ENCODE data around the gene MACROD1. TPM values are rescaled to one million over a fixed set of nuclear protein-coding genes. Genes with fewer than 3 reads are reported as not detected.
"Not testable (repeated sequence)": the region's sequence is repeated elsewhere in the genome, so short reads cannot be mapped to it uniquely, and the experiment has no call there.

Gene MACROD1
- total and polyA plus RNA-seq, 9 donors = 21.1 to 50.2 (median 32.2) TPM

- 77 to 92% (median 85%) methylated on average over 2 of the region's 2 CpGs for WGBS, 3 donors
Observed at GRCh38 chr11:63969461-63969860, 196.5 kb downstream of the MACROD1 start.

GRCh38 chr11:63966444-63966843 is 199.5 kb downstream of the MACROD1 start:
- H3K27ac ChIP-seq = no peak overlapping the region
- no peak overlapping the region for H3K4me3 ChIP-seq
- no peak for TF ChIP-seq POLR2A (IDR thresholded peaks at IDR 0.05)
- TF ChIP-seq, protein P1, sequence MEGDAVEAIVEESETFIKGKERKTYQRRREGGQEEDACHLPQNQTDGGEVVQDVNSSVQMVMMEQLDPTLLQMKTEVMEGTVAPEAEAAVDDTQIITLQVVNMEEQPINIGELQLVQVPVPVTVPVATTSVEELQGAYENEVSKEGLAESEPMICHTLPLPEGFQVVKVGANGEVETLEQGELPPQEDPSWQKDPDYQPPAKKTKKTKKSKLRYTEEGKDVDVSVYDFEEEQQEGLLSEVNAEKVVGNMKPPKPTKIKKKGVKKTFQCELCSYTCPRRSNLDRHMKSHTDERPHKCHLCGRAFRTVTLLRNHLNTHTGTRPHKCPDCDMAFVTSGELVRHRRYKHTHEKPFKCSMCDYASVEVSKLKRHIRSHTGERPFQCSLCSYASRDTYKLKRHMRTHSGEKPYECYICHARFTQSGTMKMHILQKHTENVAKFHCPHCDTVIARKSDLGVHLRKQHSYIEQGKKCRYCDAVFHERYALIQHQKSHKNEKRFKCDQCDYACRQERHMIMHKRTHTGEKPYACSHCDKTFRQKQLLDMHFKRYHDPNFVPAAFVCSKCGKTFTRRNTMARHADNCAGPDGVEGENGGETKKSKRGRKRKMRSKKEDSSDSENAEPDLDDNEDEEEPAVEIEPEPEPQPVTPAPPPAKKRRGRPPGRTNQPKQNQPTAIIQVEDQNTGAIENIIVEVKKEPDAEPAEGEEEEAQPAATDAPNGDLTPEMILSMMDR (IDR thresholded peaks at IDR 0.05) = no peak
- no peak for TF ChIP-seq EP300 (IDR thresholded peaks at IDR 0.05)
- no peaks in the 10 kb centered on the region for H3K9me3 ChIP-seq
- no peaks in the 10 kb centered on the region for H3K4me1 ChIP-seq (ENCODE audit: insufficient read depth)
- no peak for DNase-seq
- intact Hi-C loops (cut with DNase I) = no loop called here
- no peaks in the 10 kb centered on the region for H3K27me3 ChIP-seq
- H3K36me3 ChIP-seq = no peaks in the 10 kb centered on the region
- WGBS, 3 donors = 91 to 100% (median 97%) methylated on average over 1 of the region's 1 CpG

More at GRCh38 chr11:63969461-63969860, 196.5 kb downstream of the MACROD1 start:
- Histone ChIP-seq H3K27me3 (no peaks in the 10 kb centered on the region), H3K9me3 (no peaks in the 10 kb centered on the region), H3K27ac (no peak overlapping the region), H3K4me3 (no peak overlapping the region), H3K4me1 (ENCODE audit: insufficient read depth) (no peaks in the 10 kb centered on the region), H3K36me3 (no peaks in the 10 kb centered on the region)
- intact Hi-C loops (cut with DNase I) = no loop called here
- no peak for DNase-seq
- no peak for TF ChIP-seq POLR2A (IDR thresholded peaks at IDR 0.05)
- no peak for TF ChIP-seq EP300 (IDR thresholded peaks at IDR 0.05)
- TF ChIP-seq, protein P1 (IDR thresholded peaks at IDR 0.05) = no peak

DNA sequence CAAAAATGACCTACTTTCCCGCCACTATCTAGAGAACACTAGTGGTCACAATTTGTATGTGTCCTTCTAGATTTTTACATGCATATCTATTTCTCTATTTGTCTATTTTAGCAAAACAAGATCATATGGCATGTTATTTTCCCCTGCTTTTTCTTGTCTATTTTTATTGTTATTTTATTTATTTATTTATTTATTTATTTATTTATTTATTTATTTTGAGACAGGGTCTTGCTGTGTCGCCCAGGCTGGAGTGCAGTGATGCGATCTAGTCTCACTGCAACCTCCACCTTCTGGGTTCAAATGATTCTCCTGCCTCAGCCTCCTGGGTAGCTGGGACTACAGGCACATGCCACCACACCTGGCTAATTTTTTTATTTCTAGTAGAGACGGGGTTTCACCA is 202.0 kb downstream of the MACROD1 start:
- intact Hi-C loops (cut with DNase I); H3K36me3 ChIP-seq; H3K9me3 ChIP-seq; H3K4me1 ChIP-seq (ENCODE audit: insufficient read depth); H3K27ac ChIP-seq; H3K27me3 ChIP-seq; DNase-seq; H3K4me3 ChIP-seq: not testable (repeated sequence)
- 90 to 97% (median 96%) methylated on average over 4 of the region's 4 CpGs for WGBS, 3 donors

DNA sequence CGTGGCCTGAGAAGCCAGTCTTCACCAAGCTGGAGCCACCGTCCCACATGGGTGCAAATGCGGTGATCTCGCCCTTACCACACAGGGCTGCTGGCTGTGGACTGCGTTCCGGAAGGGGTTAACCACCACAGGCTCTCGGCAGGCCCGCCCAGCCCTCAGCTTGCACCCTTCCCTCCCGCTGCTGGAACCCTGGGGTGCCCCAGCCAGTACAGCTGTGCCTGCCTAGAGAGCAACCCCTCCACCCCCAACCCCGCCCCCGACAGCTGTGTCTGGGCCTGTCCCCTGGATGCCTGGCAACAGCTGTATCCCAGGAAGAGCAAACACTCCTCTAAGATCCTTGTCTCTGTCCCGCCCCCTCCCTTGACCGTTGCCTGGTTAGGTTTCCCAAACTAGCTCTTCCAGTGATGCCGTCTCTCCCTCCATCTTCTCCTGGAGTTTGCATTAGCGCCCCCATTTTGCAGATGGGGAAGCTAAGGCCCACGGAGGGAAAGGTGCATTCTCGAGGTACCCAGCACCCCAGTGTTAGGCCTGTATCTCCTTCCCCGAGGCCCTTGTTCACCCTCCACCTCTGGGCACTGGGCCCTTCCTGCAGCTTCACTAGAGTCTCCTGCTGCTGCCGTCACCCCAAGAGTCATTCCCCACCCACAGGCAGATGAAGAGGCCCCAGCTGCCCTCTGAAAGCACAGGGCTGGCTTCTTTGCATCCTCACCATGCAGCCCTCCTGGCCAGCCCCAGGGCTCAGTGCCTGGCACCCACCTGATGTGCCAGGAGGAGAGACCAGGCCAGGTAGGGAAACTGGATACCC is 204.1 kb downstream of the MACROD1 start:
- 10 to 26% (median 11%) methylated on average over 16 to 19 of the region's 19 CpGs for WGBS, 3 donors
- H3K36me3 ChIP-seq = no peaks in the 10 kb centered on the region
- no peak for TF ChIP-seq POLR2A (IDR thresholded peaks at IDR 0.05)
- no peak for TF ChIP-seq EP300 (IDR thresholded peaks at IDR 0.05)
- TF ChIP-seq, protein P1 (IDR thresholded peaks at IDR 0.05) = no peak
- intact Hi-C loops (cut with DNase I) = no loop called here
- H3K9me3 ChIP-seq = no peaks in the 10 kb centered on the region
- no peak overlapping the region for H3K27ac ChIP-seq
- no peaks in the 10 kb centered on the region for H3K27me3 ChIP-seq
- H3K4me3 ChIP-seq = no peak overlapping the region
- H3K4me1 ChIP-seq (ENCODE audit: insufficient read depth) = no peaks in the 10 kb centered on the region
- no peak for DNase-seq

DNA sequence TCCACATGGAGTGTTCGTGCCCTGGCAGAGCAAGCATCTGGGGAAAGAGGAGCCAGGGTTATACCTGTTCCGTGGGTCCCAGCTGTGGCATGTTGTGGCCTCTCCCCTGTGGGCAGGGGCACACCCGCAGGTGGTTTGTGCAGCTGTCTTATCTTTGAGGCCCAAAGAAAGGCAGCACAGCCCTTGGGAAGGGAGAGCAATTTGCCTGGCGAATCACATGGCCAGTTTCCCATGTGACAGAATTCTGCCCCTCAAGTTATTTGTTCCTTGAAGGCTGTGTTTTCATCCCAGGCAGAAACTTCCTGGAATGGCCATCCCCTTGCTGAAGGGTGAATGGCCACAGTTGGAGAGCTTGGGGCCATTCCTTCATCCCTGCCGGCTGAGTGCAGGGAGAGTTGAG is 207.9 kb downstream of the MACROD1 start:
- no peak overlapping the region for H3K4me3 ChIP-seq
- H3K27ac ChIP-seq = no peak overlapping the region
- intact Hi-C loops (cut with DNase I) = no loop called here
- no peaks in the 10 kb centered on the region for H3K9me3 ChIP-seq
- TF ChIP-seq, protein P1 (IDR thresholded peaks at IDR 0.05) = no peak
- TF ChIP-seq POLR2A (IDR thresholded peaks at IDR 0.05) (no peak), EP300 (IDR thresholded peaks at IDR 0.05) (no peak)
- H3K4me1 ChIP-seq (ENCODE audit: insufficient read depth) = no peaks in the 10 kb centered on the region
- no peaks in the 10 kb centered on the region for H3K27me3 ChIP-seq
- no peak for DNase-seq
- no peaks in the 10 kb centered on the region for H3K36me3 ChIP-seq
- 79 to 83% (median 80%) methylated on average over 5 of the region's 5 CpGs for WGBS, 3 donors
